K562 (cell line): Measurements from ENCODE around the gene GYS1. TPM values are rescaled to one million over a fixed set of nuclear protein-coding genes. Genes with fewer than 3 reads are reported as not detected.

Experiments used
- ADNP ChIP-seq: fragments of 200-800 bp; sonication (Bioruptor generic); IDR thresholded peaks from 2 replicates; pipeline ENCODE4 v1.6.1; 2016; ENCODE audit warnings: missing genetic modification characterization, missing compliant biosample characterization
- ATF7 ChIP-seq: fragments of 450-650 bp; IDR thresholded peaks from 2 replicates; pipeline ENCODE4 v1.7.1; 2014; ENCODE audit warnings: mild to moderate bottlenecking, moderate library complexity
- KLF1 ChIP-seq: fragments of 450-650 bp; IDR thresholded peaks from 2 replicates; pipeline ENCODE4 v1.6.1; 2016; ENCODE audit warnings: missing genetic modification characterization, missing compliant biosample characterization
- NCOR1 ChIP-seq: fragments of 450-650 bp; IDR thresholded peaks from 2 replicates; pipeline ENCODE4 v1.6.1; 2016; ENCODE audit warnings: mild to moderate bottlenecking, moderate library complexity
- POLR2AphosphoS2 ChIP-seq: IDR thresholded peaks from 2 replicates; pipeline ENCODE4 v1.6.1; 2012; ENCODE audit warnings: low read length, improper control_type of control experiment
- RFX1 ChIP-seq: fragments of 450-650 bp; IDR thresholded peaks from 2 replicates; pipeline ENCODE4 v1.6.1; 2016; ENCODE audit warnings: mild to moderate bottlenecking, moderate library complexity
- ZNF75A ChIP-seq: fragments of 450-650 bp; formaldehyde crosslinking; IDR thresholded peaks from 2 replicates; pipeline ENCODE4 v1.4.0; 2020; ENCODE audit warnings: mild to moderate bottlenecking
- polyA plus RNA-seq, 8 experiments: library from polyadenylated mRNA; depleted of rRNA in 4 of 8; stranded (reverse) in 5 of 8; unstranded in 3 of 8; fragments of >200 nt; fragmentation: Nextera tagmentation in 2 of 8; fragmentation: Illumina TruSeq in 1 of 8; extraction: Ambion mirVana in 2 of 8; extraction: Trizol in 1 of 8; gene quantifications; 2 replicates each; pipeline versions ENCODE4 v1.2.1 to v1.2.3, GENCODE V29; 2011 to 2014; ENCODE audit warnings: inconsistent platforms in 1 of 8, missing spikeins in 1 of 8
- total RNA-seq, 7 experiments: library from RNA; depleted of rRNA in 6 of 7; stranded (reverse); fragments of >200 nt in 6 of 7; fragmentation: Illumina TruSeq in 2 of 7; extraction: Trizol in 2 of 7; gene quantifications; 2 replicates each; pipeline versions ENCODE4 v1.2.1 to v1.2.3, GENCODE V29; 2011 to 2021; ENCODE audit warnings: low replicate concordance in 1 of 7
- TF ChIP-seq, protein P1 (sequence below): fragments of 250-450 bp; sonication (Bioruptor Pico); IDR thresholded peaks from 2 replicates; pipeline ENCODE4 v1.6.1; 2021; ENCODE audit warnings: mild to moderate bottlenecking
- TF ChIP-seq, protein P2 (sequence below): sonication (generic); formaldehyde crosslinking; IDR thresholded peaks from 2 replicates; pipeline ENCODE4 v1.8.0; 2022; ENCODE audit warnings: mild to moderate bottlenecking, missing genetic modification reagents
- TF ChIP-seq, protein P3 (sequence below): fragments of 200-400 bp; formaldehyde crosslinking; IDR thresholded peaks from 2 replicates; pipeline ENCODE4 v1.6.1; 2017; ENCODE audit warnings: mild to moderate bottlenecking, low read depth, low read length, moderate library complexity
- TF ChIP-seq, protein P4 (sequence below): fragments of 450-650 bp; IDR thresholded peaks from 2 replicates; pipeline ENCODE4 v1.6.1; 2017; ENCODE audit warnings: antibody characterized with exemption
- TF ChIP-seq, protein P5 (sequence below): sonication (generic); formaldehyde crosslinking; IDR thresholded peaks from 2 replicates; pipeline ENCODE4 v1.8.0; 2022; ENCODE audit warnings: mild to moderate bottlenecking, missing genetic modification reagents
- TF ChIP-seq, protein P6 (sequence below), 2 experiments: fragments of 450-650 bp; conservative IDR thresholded peaks; 2 replicates each; pipeline ENCODE4 v1.6.1; 2017; ENCODE audit warnings: mild to moderate bottlenecking in 2 of 2, moderate library complexity in 2 of 2

Gene GYS1
- total and polyA plus RNA-seq, 9 of the 15 experiments (the other 6 are each of a cell fraction or from before 2014, with no cell fraction given): 1.9 to 31.1 (median 15.2) TPM

DNA sequence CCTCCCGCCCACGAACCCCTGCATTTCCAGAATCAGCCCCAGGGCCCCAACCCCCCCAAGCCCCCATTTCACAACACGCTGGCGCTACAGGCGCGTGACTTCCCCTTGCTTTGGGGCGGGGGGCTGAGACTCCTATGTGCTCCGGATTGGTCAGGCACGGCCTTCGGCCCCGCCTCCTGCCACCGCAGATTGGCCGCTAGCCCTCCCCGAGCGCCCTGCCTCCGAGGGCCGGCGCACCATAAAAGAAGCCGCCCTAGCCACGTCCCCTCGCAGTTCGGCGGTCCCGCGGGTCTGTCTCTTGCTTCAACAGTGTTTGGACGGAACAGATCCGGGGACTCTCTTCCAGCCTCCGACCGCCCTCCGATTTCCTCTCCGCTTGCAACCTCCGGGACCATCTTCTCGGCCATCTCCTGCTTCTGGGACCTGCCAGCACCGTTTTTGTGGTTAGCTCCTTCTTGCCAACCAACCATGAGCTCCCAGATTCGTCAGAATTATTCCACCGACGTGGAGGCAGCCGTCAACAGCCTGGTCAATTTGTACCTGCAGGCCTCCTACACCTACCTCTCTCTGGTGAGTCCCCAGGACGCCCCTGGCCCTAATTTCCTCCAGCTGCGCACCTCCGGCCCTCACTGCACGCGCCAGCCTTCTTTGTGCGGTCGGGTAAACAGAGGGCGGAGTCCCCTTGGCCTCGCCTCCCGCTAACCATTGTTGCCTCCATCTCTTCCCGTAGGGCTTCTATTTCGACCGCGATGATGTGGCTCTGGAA, 27.9 kb downstream of the GYS1 start, which contains the start of gene FTL (continued):
- TF ChIP-seq ATF7 (peak; percentile 55; the same call in 1 of the 2 replicates), RFX1 (no peak), ADNP (tag) (no peak), ZNF75A (CRISPR knock-in tag) (no peak), NCOR1 (peak; percentile 84), POLR2AphosphoS2 (peak; percentile 93), KLF1 (tag) (no peak)
- TF ChIP-seq, protein P1, sequence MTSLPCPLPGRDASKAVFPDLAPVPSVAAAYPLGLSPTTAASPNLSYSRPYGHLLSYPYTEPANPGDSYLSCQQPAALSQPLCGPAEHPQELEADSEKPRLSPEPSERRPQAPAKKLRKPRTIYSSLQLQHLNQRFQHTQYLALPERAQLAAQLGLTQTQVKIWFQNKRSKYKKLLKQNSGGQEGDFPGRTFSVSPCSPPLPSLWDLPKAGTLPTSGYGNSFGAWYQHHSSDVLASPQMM (CRISPR knock-in tag): no peak
- TF ChIP-seq, protein P2, sequence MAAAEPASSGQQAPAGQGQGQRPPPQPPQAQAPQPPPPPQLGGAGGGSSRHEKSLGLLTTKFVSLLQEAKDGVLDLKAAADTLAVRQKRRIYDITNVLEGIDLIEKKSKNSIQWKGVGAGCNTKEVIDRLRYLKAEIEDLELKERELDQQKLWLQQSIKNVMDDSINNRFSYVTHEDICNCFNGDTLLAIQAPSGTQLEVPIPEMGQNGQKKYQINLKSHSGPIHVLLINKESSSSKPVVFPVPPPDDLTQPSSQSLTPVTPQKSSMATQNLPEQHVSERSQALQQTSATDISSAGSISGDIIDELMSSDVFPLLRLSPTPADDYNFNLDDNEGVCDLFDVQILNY (CRISPR knock-in tag): no peak; the same call in 1 of the 2 replicates
- TF ChIP-seq, protein P3, sequence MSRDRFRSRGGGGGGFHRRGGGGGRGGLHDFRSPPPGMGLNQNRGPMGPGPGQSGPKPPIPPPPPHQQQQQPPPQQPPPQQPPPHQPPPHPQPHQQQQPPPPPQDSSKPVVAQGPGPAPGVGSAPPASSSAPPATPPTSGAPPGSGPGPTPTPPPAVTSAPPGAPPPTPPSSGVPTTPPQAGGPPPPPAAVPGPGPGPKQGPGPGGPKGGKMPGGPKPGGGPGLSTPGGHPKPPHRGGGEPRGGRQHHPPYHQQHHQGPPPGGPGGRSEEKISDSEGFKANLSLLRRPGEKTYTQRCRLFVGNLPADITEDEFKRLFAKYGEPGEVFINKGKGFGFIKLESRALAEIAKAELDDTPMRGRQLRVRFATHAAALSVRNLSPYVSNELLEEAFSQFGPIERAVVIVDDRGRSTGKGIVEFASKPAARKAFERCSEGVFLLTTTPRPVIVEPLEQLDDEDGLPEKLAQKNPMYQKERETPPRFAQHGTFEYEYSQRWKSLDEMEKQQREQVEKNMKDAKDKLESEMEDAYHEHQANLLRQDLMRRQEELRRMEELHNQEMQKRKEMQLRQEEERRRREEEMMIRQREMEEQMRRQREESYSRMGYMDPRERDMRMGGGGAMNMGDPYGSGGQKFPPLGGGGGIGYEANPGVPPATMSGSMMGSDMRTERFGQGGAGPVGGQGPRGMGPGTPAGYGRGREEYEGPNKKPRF: no peak
- TF ChIP-seq, protein P4, sequence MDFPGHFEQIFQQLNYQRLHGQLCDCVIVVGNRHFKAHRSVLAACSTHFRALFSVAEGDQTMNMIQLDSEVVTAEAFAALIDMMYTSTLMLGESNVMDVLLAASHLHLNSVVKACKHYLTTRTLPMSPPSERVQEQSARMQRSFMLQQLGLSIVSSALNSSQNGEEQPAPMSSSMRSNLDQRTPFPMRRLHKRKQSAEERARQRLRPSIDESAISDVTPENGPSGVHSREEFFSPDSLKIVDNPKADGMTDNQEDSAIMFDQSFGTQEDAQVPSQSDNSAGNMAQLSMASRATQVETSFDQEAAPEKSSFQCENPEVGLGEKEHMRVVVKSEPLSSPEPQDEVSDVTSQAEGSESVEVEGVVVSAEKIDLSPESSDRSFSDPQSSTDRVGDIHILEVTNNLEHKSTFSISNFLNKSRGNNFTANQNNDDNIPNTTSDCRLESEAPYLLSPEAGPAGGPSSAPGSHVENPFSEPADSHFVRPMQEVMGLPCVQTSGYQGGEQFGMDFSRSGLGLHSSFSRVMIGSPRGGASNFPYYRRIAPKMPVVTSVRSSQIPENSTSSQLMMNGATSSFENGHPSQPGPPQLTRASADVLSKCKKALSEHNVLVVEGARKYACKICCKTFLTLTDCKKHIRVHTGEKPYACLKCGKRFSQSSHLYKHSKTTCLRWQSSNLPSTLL: no peak
- TF ChIP-seq, protein P5, sequence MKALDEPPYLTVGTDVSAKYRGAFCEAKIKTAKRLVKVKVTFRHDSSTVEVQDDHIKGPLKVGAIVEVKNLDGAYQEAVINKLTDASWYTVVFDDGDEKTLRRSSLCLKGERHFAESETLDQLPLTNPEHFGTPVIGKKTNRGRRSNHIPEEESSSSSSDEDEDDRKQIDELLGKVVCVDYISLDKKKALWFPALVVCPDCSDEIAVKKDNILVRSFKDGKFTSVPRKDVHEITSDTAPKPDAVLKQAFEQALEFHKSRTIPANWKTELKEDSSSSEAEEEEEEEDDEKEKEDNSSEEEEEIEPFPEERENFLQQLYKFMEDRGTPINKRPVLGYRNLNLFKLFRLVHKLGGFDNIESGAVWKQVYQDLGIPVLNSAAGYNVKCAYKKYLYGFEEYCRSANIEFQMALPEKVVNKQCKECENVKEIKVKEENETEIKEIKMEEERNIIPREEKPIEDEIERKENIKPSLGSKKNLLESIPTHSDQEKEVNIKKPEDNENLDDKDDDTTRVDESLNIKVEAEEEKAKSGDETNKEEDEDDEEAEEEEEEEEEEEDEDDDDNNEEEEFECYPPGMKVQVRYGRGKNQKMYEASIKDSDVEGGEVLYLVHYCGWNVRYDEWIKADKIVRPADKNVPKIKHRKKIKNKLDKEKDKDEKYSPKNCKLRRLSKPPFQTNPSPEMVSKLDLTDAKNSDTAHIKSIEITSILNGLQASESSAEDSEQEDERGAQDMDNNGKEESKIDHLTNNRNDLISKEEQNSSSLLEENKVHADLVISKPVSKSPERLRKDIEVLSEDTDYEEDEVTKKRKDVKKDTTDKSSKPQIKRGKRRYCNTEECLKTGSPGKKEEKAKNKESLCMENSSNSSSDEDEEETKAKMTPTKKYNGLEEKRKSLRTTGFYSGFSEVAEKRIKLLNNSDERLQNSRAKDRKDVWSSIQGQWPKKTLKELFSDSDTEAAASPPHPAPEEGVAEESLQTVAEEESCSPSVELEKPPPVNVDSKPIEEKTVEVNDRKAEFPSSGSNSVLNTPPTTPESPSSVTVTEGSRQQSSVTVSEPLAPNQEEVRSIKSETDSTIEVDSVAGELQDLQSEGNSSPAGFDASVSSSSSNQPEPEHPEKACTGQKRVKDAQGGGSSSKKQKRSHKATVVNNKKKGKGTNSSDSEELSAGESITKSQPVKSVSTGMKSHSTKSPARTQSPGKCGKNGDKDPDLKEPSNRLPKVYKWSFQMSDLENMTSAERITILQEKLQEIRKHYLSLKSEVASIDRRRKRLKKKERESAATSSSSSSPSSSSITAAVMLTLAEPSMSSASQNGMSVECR: peak; percentile 97
- TF ChIP-seq, protein P6, sequence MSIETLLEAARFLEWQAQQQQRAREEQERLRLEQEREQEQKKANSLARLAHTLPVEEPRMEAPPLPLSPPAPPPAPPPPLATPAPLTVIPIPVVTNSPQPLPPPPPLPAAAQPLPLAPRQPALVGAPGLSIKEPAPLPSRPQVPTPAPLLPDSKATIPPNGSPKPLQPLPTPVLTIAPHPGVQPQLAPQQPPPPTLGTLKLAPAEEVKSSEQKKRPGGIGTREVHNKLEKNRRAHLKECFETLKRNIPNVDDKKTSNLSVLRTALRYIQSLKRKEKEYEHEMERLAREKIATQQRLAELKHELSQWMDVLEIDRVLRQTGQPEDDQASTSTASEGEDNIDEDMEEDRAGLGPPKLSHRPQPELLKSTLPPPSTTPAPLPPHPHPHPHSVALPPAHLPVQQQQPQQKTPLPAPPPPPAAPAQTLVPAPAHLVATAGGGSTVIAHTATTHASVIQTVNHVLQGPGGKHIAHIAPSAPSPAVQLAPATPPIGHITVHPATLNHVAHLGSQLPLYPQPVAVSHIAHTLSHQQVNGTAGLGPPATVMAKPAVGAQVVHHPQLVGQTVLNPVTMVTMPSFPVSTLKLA (conservative IDR thresholded peaks at IDR 0.05): peak; percentile 92 to 94
